ENCODE results near the gene ATP8B4. TPM values are rescaled to one million over a fixed set of nuclear protein-coding genes. Genes with fewer than 3 reads are reported as not detected.

ATP8B4 gene
- total RNA-seq, 6 donors from 2014 or later, result 2.2 to 9.4 (median 5.4) TPM

DNA sequence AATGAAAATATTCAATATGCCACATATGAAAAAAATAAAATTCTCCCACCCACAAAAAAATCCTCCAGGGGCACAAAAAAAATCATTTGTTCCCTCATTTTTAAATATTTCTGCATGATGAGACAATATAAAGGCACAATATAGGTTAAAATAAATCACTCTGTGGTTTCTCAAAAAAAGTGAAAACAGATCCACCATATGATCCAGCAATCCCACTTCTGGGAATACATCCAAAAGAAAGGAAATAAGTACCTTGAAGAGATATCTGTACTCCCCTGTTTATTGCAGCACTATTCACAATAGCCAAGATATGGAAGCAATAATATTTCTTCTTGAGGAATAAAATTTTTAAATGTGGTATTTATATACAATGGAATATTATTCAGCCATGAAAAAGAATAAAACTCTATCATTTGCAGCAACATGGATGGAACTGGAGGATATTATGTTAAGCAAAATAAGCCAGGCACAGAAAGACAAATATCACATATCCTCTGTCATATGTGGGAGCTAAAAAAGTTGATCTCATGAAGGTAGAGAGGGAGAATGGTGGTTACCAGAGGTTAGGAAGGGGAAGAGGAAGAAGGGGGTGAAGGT, 1.5 kb downstream of the ATP8B4 start:
- Histone ChIP-seq H3K9me3 (no peaks in the 10 kb centered on the region), H3K36me3 (no peaks in the 10 kb centered on the region), H3K27me3 (no peaks in the 10 kb centered on the region), H3K27ac (no peak overlapping the region), H3K4me3 (no peak overlapping the region), H3K4me1 (no peaks in the 10 kb centered on the region)
- TF ChIP-seq CTCF (IDR thresholded peaks at IDR 0.05), result no peak
- no peak for TF ChIP-seq POLR2A (IDR thresholded peaks at IDR 0.05)
- ATAC-seq (ENCODE audit: low FRiP score in 2 of 2) (no peak), DNase-seq (no peak)

- WGBS, 2 donors, result 22 to 25% methylated on average over 3 of the region's 3 CpGs
- no peak for DNase-seq
- no peaks in the 10 kb centered on the region for H3K27me3 ChIP-seq
- ATAC-seq (ENCODE audit: low FRiP score in 2 of 2), result peak; percentile 41 to 46
- no peaks in the 10 kb centered on the region for H3K9me3 ChIP-seq
- no peak overlapping the region for H3K4me3 ChIP-seq
- H3K27ac ChIP-seq, result no peak overlapping the region
- TF ChIP-seq EP300 (IDR thresholded peaks at IDR 0.05) (no peak), CTCF (IDR thresholded peaks at IDR 0.05) (peak in 1 of 6 experiments; percentile 22)
- H3K4me1 ChIP-seq, result peaks cover 0 to 3% (median 0%) of the 10 kb centered on the region in 4 donors
- no peaks in the 10 kb centered on the region for H3K36me3 ChIP-seq
These were observed 2.6 kb downstream of the ATP8B4 start for GRCh38 chr15:50116477-50116876.

DNA sequence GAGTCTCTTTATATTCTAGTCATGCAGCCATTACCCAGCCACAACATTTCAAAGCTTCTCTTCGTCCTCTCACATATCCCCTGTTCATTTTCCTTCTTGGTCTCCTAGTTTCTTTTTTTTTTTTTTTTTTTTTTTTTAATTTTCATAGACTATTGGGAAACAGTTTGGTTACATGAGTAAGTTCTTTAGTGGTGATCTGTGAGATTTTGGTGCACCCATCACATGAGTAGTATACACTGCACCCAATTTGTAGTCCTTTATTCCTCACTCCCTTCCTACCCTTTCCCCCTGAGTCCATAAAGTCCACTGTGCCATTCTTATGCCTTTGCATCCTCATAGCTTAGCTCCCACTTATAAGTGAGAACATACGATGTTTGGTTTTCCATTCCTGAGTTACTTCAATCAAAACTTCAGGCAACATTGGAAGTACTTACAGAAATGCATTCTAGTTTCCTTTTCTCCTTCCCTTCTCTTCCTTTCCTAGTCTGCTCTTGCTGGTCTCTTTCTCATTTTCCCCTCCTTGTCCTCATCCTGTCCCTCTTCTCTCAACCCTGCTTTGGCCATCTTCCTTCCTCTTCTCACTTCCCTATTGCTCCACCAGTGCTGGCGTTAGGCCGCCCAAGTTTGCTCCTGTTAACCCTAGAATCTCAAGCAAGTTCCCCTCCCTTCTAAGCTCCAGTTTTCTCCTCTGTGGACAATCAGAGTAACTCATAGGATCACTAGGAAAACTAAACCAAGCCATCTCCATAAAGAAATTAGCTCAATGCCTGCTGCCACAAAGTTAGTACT, 4.8 kb downstream of the ATP8B4 start:
- Histone ChIP-seq H3K4me1 (peaks cover 0 to 4% (median 3%) of the 10 kb centered on the region in 4 donors), H3K27ac (peak overlapping the region in 2 of 4 donors; percentile 29 to 64), H3K9me3 (no peaks in the 10 kb centered on the region), H3K36me3 (no peaks in the 10 kb centered on the region), H3K27me3 (no peaks in the 10 kb centered on the region), H3K4me3 (no peak overlapping the region)
- peak; percentile 28 to 74 for ATAC-seq (ENCODE audit: low FRiP score in 2 of 2)
- 57 to 58% methylated on average over 4 of the region's 4 CpGs for WGBS, 2 donors
- TF ChIP-seq CTCF (IDR thresholded peaks at IDR 0.05) (no peak), EP300 (IDR thresholded peaks at IDR 0.05) (peak in 1 of 4 donors; percentile 2)
- peak in 1 of 2 donors; percentile 61 for DNase-seq

- TF ChIP-seq POLR2AphosphoS5 (IDR thresholded peaks at IDR 0.05) (no peak), EP300 (IDR thresholded peaks at IDR 0.05) (no peak), CTCF (IDR thresholded peaks at IDR 0.05) (no peak), POLR2A (IDR thresholded peaks at IDR 0.05) (no peak)
- ATAC-seq (ENCODE audit: low FRiP score in 2 of 2), result peak in 1 of 2 donors; percentile 67
- WGBS, 2 donors, result 69 to 83% methylated on average over 2 of the region's 2 CpGs
- Histone ChIP-seq H3K27me3 (no peaks in the 10 kb centered on the region), H3K9me3 (no peaks in the 10 kb centered on the region), H3K4me1 (peaks cover 4 to 13% (median 6%) of the 10 kb centered on the region in 4 donors), H3K36me3 (no peaks in the 10 kb centered on the region), H3K4me3 (peak overlapping the region in 1 of 4 donors; percentile 6), H3K27ac (peak overlapping the region; percentile 36 to 74 (median 60))
- DNase-seq, result no peak
These were observed 5.9 kb downstream of the ATP8B4 start for GRCh38 chr15:50113187-50113505.

Data from upper lobe of left lung (tissue), 6 donors.